HS-27A (cell line): Measurements from ENCODE around the gene GABBR1.
A peak's percentile ranks its signal among the peaks of the same experiment; 100 is the strongest.

Source experiments
- DNase-seq: peaks from one replicate; pipeline ENCODE4 v3.0.0-alpha.2; 2012; ENCODE audit warnings: low read depth, missing footprints

GABBR1 gene

DNA sequence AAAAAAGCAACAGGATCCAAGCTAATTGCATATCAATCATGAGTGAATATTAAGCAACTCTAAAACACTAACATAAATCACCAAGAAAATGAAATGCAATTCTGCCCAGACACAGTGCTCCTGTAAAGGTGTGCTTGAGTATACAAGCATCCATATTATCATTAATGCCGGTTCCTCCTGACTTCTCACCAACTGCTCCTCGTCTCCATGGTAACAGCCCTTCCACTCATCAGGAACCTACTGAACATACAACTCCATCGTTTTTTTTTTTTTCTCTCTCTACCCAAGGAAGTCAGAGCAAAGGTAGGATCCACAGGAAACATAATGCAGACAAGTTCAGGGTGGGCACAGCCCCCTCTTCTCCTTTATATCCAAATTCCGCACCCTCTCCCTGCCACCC lies 12.4 kb downstream of the GABBR1 start:
- DNase-seq: no peak

DNA sequence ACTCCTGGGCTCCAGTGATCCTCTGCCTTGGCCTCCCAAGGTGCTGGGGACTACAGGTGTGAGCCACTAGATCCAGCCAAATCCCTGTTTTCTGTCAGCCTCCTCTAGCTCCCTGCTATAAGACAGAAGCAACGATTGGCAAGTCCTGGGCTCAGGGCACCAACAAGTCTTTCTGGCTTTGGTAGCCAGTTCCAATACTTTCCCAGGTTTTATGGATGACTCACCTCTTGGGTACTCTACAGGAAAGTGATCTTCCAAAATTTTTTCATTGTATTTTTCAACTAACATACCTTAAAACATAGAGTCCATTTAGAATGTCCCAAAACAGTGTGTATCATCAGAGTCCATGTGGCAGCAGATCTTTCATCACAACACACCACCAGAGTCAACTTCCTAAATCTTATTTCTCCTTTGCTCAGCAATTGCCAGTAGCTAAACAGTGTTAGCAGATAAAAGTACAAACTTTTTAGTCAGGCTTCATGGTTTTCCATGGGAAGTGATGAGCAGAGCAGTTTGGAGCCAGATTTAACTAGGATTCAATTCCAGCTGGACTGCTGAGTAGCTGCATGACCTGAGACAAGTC lies 13.3 kb downstream of the GABBR1 start:
- DNase-seq: no peak

DNA sequence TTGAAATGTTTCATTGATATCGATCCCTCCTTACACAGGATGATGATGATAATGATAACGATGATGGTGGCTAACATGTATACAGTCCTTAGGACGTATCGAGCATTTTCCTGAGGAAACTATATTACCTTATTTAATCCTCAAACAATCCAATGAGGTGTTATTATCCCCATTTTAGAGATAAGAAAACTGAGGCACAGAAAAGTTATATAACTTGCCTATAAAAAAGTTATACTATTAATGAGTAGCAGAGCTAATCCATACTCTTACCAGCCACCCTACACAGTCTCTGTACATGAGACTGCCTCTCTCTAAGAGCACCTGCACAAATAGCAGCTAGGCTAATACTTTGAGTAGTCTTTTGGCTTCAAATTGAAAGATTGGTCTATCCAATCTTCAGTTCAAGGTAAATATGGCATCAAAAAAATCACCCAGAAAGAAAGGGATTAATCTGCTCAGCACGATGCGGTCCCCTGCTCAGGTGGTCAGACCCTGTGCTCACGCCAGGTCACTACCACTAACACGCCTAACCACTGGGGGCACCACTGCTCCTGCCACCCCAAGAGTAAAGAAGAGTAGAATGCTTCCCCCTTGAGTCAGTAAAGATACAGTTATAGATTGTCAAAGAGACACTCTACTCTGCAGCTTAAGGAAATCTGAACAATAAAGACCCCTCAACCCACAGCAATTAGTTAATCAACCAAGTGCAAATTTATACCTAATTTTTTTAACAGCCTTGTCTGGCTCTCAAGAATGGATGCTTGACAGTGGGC lies 15.0 kb downstream of the GABBR1 start:
- DNase-seq: no peak

DNA sequence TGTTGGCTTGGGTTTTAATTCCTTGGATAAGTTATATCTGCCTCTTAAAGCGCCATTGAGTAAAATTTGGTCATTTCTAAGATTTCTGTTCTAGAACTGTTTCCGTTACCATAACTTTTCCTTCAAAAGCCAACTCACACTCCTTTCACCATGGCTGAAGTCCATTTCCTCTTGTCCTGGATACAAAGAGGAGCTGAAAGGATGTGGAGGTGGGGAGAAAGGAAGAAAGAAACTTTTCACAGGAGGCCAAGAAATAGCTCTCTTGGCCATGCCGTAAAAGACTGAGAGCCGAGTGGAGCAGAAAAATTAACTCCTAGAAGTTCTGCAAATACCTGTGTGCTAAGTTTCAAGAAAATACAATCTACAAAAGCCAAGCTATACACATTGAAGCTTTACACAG lies 21.6 kb downstream of the GABBR1 start:
- DNase-seq: no peak

DNA sequence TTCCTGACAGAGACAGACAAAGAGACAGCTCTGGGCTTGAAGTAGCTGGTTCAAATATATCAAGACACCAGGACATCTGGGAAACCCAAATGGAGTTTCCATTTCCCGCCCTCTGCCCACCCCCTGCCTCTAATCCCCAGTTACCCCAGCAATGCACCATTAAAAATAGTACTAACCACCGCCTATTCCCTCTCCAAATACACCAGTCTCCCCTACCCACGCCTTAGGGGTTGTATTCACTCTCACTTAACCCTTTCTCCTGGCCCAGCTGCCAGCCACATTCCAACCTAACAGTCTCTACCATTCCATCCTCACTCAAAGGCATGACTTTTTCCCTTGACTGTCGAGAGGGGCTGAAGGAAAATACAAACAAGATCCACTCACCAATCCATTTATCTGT lies 22.4 kb downstream of the GABBR1 start:
- DNase-seq: no peak

DNA sequence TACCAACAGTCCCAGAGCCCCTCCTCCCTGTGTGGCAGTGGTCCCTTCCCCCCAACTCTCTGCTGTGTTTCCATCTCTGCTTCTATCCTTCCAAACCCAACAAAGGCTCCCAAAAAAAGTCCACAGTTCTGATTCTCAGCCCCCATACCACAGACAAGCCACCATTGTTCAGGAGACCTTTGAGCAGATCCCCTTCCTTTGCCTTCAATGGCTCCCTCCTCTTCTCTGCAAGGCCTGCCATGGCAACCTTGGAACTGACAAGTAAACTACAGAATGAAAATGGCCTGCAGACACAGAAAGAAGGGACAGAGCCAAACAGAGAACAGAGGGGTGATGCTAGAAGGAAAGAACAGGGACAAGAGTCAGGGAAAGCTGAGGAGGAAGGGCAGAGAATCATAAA lies 24.9 kb downstream of the GABBR1 start:
- DNase-seq: no peak

DNA sequence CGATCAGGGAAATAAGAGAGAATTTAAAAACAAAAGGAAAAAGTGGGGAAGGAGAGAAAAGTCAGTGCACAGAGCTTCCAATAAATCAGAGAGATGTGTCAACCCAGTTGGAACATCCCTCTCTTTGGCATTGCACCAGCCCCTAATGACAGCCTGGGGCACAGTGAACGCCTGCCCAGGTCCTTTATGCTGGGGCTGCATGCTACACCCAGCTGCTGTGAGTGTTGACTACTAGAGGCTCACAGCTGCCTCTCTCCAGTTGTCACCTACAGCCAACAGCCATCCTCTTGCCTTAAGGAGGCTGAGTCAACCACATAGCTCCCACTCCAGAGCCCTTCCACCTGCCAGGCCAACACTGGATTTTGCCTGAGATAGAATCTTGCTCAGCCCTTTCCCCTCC lies 29.1 kb downstream of the GABBR1 start:
- DNase-seq: no peak

DNA sequence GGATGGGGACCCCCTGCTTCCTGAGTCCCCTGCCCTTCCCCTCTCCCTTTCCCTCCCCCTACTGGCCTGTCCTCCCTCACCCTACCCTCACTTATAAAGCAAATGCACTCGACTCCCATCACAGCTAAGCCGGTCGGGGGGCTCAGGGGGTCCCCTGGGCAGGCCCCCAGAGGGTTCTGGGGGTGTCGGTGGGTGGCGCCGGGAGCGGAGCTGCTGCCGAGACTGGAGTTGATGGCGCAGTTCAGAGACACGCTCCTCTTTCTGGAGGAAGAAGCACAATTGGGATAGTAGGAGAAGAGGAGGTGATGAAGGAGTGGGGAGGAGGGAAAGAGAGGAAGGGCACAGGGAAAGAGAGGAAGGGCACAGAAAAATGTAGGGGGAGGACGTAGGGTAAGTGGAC lies 29.5 kb downstream of the GABBR1 start:
- no peak for DNase-seq

DNA sequence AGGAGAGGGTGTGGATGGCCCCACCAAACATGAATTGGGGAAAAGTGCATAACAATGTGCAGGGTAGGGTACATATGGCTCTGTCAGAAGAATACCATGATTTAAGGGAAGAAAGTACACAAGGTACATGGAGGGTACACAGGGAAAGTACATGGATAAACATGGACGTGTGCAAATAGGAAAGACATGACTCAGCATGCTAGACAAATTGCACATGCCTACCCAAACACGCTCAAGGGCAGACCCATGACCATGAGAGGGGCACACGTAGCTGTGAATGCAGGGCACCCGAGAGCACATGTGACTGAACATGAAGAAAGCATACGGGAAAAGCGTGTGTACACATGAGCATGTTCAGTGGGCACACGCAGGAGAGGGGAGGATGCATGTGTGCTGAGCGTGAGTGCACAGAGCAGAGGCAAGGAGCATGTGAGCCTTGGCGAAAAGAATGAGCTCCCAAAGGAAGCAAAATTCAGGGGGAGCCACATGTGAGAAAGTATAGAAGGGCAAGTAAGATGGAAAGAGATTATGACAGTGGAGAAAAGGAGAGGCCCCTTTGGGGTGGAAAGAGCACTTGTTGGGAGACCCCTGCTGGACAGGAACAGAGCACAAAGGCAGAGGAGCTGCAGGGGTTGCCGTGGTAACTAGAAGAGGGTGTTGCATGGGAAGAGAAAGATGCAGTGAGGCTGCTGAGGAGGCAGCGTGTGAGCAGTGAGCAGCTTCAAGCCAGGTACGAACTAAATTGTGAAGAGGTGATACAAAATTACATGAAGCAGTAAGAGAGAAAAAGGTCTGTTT lies 30.2 kb downstream of the GABBR1 start:
- no peak for DNase-seq

DNA sequence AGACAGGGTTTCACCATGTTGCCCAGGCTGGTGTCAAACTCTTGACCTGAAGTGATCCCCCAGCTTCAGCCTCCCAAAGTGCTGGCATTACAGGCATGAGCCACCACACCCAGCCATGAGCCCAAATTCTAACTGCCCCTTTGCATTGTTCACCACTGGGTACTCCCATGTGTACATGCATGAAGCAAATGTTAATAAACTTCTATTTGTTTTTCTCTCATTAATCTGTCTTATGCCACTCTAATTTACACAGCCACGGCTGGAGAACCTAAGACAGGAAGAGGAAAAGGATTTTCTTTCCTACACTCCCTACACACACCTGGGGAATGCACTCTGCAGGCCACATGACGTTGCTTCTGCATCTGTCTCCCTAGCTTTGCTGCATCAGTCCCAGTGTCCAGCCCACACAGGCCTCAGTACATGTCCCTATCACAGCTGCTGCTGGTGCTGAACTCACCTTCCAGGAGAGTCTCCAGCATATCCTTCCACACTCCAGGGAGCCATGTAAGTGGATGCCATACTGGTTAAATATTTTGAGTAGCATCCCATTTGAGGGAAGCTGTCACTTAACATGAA lies 34.7 kb downstream of the GABBR1 start:
- no peak for DNase-seq

DNA sequence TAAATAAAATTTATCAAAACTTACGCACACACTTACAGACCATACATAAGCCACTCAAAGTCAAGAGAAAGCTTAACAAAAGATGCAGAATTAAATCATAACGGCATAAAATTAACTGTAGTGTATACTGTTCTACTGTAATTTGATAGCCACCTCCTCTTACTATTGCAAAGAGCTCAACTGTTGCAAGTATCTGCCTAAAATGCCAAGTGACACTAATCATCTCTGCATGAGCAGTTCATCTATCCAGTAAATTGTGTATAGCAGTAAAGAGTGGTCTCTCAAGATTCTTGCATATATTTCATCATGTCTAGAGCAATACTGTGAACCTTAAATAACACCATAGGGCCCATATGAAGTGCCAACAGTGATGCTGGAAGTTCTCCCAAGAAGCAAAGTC lies 35.8 kb downstream of the GABBR1 start:
- DNase-seq: no peak

DNA sequence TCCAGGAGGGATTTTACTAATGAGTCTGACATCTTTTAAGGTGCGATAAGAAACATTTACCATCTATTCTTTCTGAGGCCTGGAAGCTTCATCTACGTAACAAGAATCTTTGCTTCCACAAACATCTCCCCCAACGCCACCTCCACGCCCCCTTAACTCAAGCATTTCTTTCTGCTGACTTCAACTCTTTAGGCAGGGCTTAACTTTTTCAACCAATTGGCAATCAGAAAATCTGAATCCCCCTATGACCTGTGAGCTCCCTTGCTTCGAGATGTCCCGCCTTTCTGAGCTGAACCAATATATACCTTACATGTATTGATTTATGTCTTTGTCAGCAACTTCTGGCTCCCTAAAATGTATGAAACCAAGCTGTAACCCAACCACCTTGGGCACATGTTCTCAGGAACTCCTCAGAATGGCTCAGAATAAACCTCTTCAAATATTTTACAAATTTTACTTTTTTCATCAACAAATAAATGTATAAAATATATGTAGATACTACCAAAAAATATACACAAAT lies 36.5 kb downstream of the GABBR1 start:
- DNase-seq: no peak

DNA sequence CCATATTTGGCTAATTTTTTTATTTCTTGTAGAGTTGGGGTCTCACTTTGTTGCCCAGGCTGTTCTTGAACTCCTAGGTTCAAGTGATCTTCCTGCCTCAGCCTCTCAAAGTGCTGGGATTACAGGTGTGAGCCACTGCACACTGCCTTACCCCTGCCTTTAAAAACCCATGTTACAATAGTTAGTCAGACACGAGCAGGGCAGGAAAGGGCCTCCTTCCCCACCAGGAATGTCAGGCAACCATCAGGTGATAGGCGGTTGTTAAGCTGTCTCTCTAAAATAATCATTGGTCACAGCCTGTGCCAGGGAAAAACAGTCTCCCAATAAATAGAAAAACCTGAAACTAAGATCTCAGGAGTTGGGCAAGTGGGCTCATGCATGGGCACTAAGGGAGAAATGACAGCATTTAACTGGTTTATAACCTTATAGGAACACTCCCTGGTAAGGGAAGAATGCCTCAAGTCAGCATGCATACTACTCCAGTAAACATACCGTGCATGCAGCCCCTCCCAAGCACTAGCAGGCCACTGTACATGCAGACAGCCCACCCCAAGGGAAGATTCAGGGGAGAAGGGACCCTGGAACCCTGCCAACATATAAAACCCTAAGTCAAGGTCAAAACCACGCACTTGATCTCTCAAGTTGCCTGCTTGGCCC lies 39.7 kb downstream of the GABBR1 start:
- DNase-seq: no peak

DNA sequence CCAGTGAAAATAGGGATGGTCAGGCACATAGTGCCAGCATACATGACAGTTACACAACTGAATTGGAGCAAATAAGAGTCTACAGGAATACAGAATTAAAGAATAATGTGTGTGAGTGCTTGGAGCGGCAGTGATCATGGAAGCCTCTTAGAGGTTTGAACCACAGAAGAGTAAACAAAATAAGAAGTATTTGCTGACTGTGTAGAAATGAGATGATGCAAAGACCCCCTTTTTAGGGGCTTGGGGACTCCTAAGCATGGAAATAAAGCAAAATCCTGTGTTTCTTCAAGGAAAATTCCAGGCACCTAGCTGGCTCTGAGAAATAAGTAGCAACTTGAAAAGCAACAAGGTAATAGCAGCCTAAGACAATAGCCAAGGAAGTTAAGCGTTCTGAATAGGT lies 41.3 kb downstream of the GABBR1 start:
- no peak for DNase-seq

DNA sequence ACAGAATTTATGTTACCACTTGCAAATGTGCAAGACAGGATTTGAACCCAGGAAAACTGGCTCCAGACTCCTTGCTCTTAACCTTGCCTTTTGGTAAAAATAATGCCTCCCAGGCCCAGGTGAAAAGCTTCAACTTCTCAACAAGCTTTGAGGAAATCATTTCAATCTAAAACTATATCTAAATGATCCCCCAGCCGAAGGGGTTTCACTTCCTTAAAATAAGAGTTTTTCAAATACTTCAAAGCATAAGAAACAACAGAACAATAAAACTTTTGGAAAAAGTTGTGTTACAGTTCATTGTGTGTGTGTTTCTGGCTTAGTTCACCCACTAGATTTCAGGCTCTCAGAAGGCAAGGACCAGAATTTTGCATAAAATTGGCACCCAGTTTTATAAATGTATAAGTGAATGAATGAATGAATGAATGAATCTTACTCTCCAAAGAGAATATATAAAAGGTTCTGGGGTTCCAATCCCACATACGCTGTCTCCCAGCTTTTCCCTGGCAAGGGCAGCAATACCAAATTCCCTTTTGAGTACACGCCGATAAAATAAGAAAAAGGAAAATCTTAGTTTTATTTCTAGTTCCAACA lies 42.7 kb downstream of the GABBR1 start:
- DNase-seq: no peak

DNA sequence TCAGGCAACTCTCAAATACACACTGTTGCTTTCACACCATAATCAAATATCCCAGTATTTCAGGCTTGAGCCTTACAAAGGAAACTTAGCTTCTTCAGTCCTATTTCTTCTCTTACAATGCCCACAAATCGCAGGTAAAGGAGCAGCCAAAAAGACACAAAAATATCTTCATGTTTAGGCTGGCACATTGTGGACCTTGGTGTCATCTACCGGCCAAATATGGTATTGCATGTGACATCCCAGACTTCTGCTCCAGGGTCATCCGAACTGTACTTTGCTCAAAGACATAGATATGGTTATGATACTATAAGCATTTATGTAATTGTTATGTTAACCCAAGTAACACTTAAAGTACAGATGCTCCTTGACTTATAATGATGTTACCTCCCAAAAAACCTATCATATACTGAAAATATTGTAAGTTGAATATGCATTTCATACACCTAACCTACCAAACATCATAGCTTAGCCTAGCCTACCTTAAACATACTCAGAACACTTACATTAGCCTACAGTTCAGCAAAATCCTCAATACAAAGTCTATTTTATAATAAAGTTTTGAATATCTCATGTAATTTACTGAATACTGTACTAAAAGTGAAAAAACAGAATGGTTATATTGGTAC lies 43.4 kb downstream of the GABBR1 start:
- peak; percentile 8 for DNase-seq

DNA sequence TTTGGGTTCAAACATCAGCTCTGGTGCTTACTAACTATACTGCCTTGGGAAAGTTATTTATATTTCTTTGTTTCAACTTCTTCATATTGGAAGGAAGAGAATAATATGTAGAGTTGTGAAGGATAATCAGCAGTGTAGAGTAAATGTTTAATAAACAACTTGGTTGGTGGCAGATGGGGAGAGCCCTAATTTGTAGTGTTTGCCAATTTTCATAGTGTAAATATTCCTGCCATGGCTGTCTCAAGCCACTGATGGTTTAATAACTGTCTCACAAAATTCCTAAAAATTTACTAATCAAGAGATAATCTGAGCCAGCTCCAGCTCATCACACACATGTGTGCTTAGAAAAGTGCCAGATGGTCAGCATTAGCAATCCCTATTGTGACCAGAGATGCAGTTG lies 48.2 kb downstream of the GABBR1 start, which contains the start of gene OR2H2:
Gene OR2H2, plus strand, starts transcription at position 301 of the 400 bp plus-strand sequence. CDS start 2,824 bp downstream, outside the sequence.
- no peak for DNase-seq

DNA sequence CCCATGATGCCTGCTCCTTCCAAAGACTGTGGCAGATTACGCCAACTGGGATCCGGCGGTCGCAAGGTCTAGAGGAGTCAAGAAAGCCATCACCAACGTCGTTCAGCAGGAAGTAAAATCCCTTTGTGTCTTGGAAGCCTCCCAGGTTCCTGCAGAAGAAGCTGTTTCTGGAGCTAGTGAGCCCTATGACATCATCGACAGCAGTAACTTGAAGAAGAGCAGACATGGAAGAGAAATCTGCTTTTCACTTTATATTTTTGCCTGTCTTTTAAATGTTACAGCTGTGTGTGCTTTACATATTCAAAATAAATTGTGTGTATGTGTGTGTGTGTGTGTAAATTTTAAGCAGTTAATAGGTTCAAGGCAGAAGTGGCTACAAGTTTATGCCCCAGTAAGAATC lies 55.4 kb downstream of the GABBR1 start:
- DNase-seq: no peak

DNA sequence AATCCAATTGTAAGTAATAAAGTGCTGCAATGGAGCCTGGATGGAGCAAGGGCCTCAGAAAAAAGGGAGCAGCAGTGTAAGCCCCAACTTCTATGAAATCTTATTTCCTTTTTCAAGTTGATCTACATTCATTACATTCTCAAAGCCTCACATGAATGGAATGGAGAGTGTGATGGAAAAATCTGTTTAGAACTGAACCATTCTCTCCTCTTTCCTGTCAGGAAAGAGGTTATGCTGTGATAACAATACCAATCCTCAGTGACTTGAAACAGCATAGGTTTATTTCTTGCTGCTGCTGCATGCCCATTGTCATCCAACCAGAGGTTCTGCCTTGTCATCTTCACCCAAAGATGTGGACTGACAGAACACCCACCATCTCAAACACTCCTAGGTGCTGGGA lies 56.9 kb downstream of the GABBR1 start:
- no peak for DNase-seq

DNA sequence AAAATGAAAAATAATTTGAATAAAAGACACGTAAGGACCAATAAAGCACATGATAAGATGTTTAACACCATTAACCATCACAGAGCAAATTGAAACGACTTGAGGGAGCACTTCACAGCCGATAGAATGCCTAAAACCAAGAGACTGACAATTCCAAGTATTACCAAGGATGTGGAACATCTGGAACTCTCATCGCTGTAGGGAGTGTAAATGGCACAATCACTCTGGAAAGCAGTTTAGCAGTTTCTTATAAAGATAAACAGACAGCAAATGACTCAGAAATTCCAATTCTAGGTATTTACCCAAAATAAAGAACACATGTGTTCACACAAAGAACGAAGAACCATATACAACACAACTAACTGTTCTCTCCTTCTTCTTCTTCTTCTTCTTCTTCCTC lies 65.0 kb downstream of the GABBR1 start:
- DNase-seq: no peak

DNA sequence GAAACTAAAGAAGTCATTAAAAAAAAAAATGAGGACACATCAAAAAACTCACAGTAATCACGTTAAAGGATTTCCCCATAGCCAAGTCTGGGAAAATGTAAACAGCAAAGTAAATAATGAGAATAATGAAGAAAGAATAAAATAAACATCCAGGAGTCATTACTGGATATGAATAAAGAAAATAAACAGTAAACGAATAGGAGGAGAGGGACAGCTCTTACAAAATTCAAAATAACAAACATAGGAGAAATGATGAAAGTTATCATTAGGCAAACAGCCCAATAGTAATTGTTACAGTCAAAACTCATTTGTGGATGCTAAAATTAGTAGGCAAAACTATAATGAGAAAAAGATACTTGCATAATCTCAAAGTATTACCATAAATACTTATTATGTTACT lies 65.4 kb downstream of the GABBR1 start:
- no peak for DNase-seq
